CD4-positive, alpha-beta T cell treated with Interleukin-12 subunit alpha and Interleukin-12 subunit beta, for 1 hour (primary cell): ENCODE results near the gene NTN4.
A peak's percentile ranks its signal among the peaks of the same experiment; 100 is the strongest.
"Not testable (repeated sequence)": the region's sequence is repeated elsewhere in the genome, so short reads cannot be mapped to it uniquely, and the experiment has no call there.

Experiments used
- DNase-seq: peaks from one replicate; pipeline ENCODE4 v3.0.0-alpha.2; 2020

Gene NTN4

GRCh38 chr12:95796225-95796981 lies 5.8 kb upstream of the NTN4 start:
- no peak for DNase-seq

GRCh38 chr12:95790917-95791849 lies 619 bp upstream of the NTN4 start:
- peak; percentile 26 for DNase-seq

DNA sequence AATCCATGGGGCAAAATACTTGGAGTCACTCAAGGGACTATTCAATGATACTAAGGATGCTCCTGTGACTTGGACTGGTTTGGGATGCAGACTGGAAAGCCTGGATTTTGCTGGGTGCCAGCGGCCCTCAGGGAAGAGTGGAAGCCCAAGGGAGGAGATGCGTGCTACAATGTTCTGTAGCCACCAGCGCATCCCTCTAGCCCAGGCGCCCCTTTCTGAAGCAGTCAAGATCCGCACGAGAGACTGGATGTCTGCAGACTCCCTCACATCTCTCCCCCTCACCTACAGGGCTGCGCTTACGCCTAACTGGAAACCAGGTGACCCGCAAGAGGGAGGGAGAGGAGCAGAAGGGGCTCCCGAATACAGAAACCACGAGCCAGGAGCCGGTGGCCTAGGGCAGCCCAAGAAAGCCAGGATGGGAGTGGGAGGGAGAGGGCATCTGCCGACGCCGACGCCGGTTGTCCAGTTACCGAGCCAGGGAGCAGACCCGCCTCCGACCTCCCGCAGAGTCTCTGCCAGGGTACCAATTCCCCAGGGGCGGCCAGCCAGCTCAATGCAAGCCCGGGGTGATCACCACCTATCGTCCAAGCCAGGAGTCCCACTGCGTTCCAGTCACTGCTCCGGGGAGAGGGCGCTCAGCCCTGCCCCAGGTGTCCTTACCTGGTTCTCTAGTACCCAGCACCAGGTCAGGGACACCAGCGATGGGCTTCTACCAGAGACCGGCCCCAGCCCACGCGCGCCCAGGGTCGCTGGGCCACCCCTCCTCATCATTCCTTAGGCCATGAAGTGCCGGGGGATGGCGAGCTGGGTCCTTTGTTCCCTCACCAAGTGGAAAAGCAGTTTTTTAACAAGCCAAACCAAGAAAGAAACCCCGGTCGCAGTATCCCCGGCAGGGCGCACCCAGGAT lies 1.2 kb downstream of the NTN4 start:
- no peak for DNase-seq

DNA sequence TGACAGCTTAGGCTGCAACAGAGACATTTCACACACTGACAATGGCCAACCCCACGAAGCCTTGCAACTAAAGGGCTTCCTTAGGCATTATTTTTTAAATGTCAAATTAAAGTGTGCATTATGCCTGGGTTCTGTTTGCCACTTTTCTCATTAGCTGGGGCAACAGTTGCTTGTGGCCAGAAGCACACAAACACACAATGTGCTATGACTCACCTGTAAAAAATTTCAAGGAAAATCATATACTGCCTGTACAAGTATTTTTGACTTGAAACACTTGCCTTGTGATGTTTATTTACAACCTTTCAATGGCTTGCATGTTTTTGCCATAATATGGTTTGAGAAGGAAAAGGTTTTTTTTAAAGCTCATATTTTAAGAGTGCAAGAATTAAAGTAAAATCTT lies 1.9 kb downstream of the NTN4 start:
- no peak for DNase-seq

DNA sequence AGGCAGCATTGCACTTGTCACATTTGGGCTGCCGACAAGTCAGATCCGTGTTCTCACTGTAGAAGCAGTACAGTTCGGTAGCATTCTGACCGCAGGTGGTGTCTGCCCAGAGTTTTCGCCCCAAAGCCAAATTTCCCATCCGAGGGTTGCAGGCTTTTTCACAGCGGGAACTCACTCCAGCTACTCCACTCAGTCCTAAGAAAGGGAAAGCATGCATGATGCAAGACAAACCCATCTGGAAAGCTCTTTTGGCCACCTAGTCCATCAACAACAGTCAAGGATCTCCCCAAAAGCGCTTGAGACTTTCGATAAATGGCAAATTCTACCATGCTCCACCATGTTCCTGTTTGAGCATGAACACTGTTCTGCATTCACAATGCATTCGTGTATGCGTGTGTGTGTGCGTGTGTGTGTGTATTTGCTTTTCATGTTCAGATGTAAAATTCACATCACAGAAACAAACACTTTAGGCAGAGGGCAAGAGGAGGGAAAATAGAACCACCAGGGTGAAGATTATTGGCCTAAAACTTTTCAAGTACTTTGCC lies 3.2 kb downstream of the NTN4 start:
- DNase-seq, result no peak

DNA sequence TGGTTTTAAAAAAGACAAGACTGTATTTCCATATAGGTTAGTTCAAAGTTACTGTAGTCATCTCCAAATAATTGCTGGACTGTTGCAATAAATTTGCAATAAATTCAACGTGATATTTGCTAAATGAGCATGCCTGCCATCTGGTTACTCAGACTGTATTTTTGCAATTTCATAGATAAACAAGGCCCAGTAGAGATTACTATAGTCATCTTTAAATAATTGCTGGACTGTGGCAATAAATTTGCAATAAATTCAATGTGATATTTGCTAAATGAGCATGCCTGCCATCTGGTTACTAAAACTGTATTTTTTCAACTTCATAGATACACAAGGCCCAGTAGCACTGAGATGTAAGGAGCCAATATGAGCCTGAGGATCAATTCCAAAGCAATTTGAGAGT lies 5.6 kb downstream of the NTN4 start:
- no peak for DNase-seq

- no peak for DNase-seq
These were observed 6.3 kb downstream of the NTN4 start for GRCh38 chr12:95784286-95784685.

GRCh38 chr12:95775466-95775865 lies 15.1 kb downstream of the NTN4 start:
- not testable (repeated sequence) for DNase-seq

- no peak for DNase-seq
These were observed 16.1 kb downstream of the NTN4 start for GRCh38 chr12:95774311-95775045.

- no peak for DNase-seq
These were observed 17.2 kb downstream of the NTN4 start for GRCh38 chr12:95773320-95773719.

DNA sequence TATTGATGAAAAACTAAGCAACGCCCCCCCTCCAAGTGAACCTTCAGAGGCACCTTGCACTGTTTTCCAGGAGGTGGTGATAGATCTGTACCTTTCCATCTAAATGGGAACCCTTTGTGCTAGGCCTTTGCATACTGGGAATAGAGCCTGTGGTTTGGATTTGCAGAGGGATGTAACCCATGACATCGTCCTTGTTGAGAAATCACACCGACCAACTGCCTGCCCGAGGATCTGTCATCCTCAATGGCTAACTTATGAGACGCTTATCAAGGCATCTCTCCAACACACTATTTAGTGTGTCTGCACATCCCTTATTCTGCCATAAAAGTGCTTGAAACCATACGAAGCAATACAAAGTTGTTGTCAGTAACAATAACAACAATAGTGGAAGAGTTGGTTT lies 22.9 kb downstream of the NTN4 start:
- DNase-seq, result no peak

GRCh38 chr12:95766356-95767019 lies 24.1 kb downstream of the NTN4 start:
- DNase-seq, result no peak

- no peak for DNase-seq
These were observed 25.7 kb downstream of the NTN4 start for GRCh38 chr12:95764848-95765247.

DNA sequence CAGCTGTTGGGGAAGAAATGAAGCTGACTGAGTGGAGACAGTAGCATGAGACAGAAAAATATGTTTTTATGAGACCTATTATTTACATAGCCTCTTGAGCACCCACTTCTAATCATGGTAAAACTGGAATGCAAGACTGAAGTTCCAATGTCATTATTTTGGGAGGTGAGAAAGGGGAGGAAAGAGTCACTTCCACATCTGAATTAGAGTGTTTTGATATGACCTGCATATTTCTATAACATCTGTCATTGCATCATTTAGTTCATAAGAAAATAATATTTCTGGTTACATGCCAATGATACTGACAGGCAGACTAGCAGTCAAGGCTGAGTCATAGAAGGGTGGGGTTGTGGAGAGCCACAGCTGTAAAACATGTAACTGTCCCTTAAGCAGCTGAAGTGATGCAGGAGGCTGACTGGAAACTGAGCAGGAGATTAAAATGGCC lies 26.7 kb downstream of the NTN4 start:
- DNase-seq, result no peak

GRCh38 chr12:95762123-95762785 lies 28.3 kb downstream of the NTN4 start:
- DNase-seq, result no peak

GRCh38 chr12:95760371-95760770 lies 30.2 kb downstream of the NTN4 start:
- no peak for DNase-seq

DNA sequence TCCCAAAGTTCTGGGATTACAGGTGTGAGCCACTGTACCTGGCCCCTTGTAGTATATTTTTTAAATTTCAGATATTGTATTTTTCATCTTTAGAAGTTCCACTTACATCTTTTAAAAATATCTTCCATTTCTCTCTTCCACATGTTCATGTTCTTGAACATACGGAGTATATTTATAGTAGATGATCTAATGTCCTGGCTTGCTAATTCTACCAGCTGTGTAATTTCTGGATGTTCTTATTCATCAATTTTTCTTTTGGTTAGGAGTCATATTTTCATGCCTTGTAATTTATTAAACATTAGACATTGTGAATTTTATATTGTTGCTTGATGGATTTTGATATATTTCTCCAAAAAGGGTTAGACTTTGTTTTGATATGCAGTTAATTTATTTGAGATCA lies 30.8 kb downstream of the NTN4 start:
- no peak for DNase-seq

GRCh38 chr12:95759039-95759438 lies 31.5 kb downstream of the NTN4 start:
- no peak for DNase-seq

- no peak for DNase-seq
These were observed 34.2 kb downstream of the NTN4 start for GRCh38 chr12:95756362-95756761.

GRCh38 chr12:95755261-95755865 lies 35.2 kb downstream of the NTN4 start:
- no peak for DNase-seq
